Endothelial cell of umbilical vein (primary cell): ENCODE data around the gene PARP1. TPM values are rescaled to one million over a fixed set of nuclear protein-coding genes. Genes with fewer than 3 reads are reported as not detected.

Experiments
- BruUV-seq: library from RNA; stranded (reverse); fragments of 400-500 nt; replicated peaks from 2 replicates; lab custom pipeline; 2021; lab: Mats Ljungman, UMichigan
- CTCF ChIA-PET: fragments of 300-600, 350-600 bp; sonication (Branson Sonifier 250); formaldehyde crosslinking; loops from one replicate; lab custom pipeline; 2021; ENCODE audit warnings: antibody characterized with exemption, inconsistent platforms; lab: Charles Lee
- POLR2A ChIA-PET: fragments of 300-600, 350-600 bp; sonication (Branson Sonifier 250); formaldehyde crosslinking; loops from one replicate; lab custom pipeline; 2021; ENCODE audit warnings: antibody characterized with exemption, inconsistent platforms; lab: Charles Lee
- DNase-seq: peaks from one replicate; pipeline ENCODE4 v3.0.0-alpha.2; 2011; ENCODE audit warnings: low read depth, low spot score
- FAIRE-seq: peaks from 2 replicates; lab custom pipeline; 2011; peaks lifted over from hg19 to GRCh38; lab: Jason Lieb, UNC
- H2AFZ ChIP-seq: 2 replicates; pipeline ENCODE4 v1.6.0; 2012; ENCODE audit warnings: low read depth, low read length, control low read depth, inconsistent platforms
- H3K27ac ChIP-seq: 2 replicates; pipeline ENCODE4 v1.5.1; 2011; ENCODE audit warnings: low read depth, mild to moderate bottlenecking, control low read depth, low read length, moderate library complexity; ENCODE audit not compliant: insufficient read depth
- H3K27me3 ChIP-seq, 2 experiments: 2 replicates each; pipeline versions ENCODE4 v1.6.0 to v1.6.1; 2011; ENCODE audit warnings: low read length in 2 of 2, mixed read lengths in 1 of 2; ENCODE audit not compliant: control insufficient read depth in 2 of 2, insufficient read depth in 2 of 2
- H3K36me3 ChIP-seq, 2 experiments: 2 replicates in 1 of 2; 3 replicates in 1 of 2; pipeline ENCODE4 v1.5.1; 2011; ENCODE audit warnings: low read length in 2 of 2, mild to moderate bottlenecking in 1 of 2, moderate library complexity in 1 of 2; ENCODE audit not compliant: control insufficient read depth in 2 of 2, insufficient read depth in 2 of 2; ENCODE audit errors: extremely low read depth in 1 of 2
- H3K4me1 ChIP-seq: 3 replicates; pipeline ENCODE4 v1.5.1; 2011; ENCODE audit warnings: mild to moderate bottlenecking, low read length; ENCODE audit not compliant: control insufficient read depth, insufficient read depth; ENCODE audit errors: extremely low read depth
- H3K4me2 ChIP-seq: 2 replicates; pipeline ENCODE4 v1.6.1; 2011; ENCODE audit warnings: low read length, control low read depth, mixed read lengths; ENCODE audit not compliant: insufficient read depth
- H3K4me3 ChIP-seq, 3 experiments: fragments of 200-600 bp in 1 of 3; sonication (generic), shearing (Covaris generic) in 1 of 3; replicated peaks in 1 of 3; 2 replicates each; pipeline ENCODE4 v1.5.1; 2011 to 2016; ENCODE audit warnings: control low read depth in 3 of 3, low read length in 3 of 3, mild to moderate bottlenecking in 2 of 3, inconsistent platforms in 1 of 3, low read depth in 1 of 3, moderate library complexity in 1 of 3; ENCODE audit not compliant: insufficient read depth in 1 of 3
- H3K79me2 ChIP-seq: 2 replicates; pipeline ENCODE4 v1.6.0; 2012; ENCODE audit warnings: low read length, inconsistent platforms; ENCODE audit not compliant: control insufficient read depth, insufficient read depth
- H3K9ac ChIP-seq: replicated peaks from 2 replicates; pipeline ENCODE3; 2011; ENCODE audit warnings: low read length, control low read depth; ENCODE audit not compliant: insufficient read depth; ENCODE audit errors: extremely low read depth
- H3K9me1 ChIP-seq: replicated peaks from 3 replicates; pipeline ENCODE4 v1.6.0; 2011; ENCODE audit warnings: mild to moderate bottlenecking, low read length; ENCODE audit not compliant: control insufficient read depth, insufficient read depth; ENCODE audit errors: extremely low read depth
- H3K9me3 ChIP-seq: replicated peaks from 2 replicates; pipeline ENCODE4 v1.5.1; 2012; ENCODE audit warnings: low read length, inconsistent platforms; ENCODE audit not compliant: control insufficient read depth, insufficient read depth
- H4K20me1 ChIP-seq: replicated peaks from 2 replicates; pipeline ENCODE3; 2011; ENCODE audit warnings: mild to moderate bottlenecking, low read length; ENCODE audit not compliant: control insufficient read depth, insufficient read depth; ENCODE audit errors: extremely low read depth
- EZH2 ChIP-seq: IDR thresholded peaks from 2 replicates; pipeline ENCODE4 v1.6.1; 2012; ENCODE audit warnings: borderline replicate concordance, low read depth, mild to moderate bottlenecking, moderate library complexity, low read length, inconsistent platforms; ENCODE audit not compliant: severe bottlenecking
- FOS ChIP-seq: IDR thresholded peaks from 2 replicates; pipeline ENCODE4 v1.6.1; 2011; ENCODE audit warnings: mild to moderate bottlenecking, low read length, moderate library complexity, borderline replicate concordance; ENCODE audit not compliant: insufficient read depth
- GATA2 ChIP-seq: IDR thresholded peaks from 2 replicates; pipeline ENCODE4 v1.7.0; 2011; ENCODE audit warnings: low read depth, mild to moderate bottlenecking, moderate library complexity, mixed read lengths, low read length; ENCODE audit not compliant: insufficient read length, insufficient read depth
- JUN ChIP-seq: IDR thresholded peaks from 2 replicates; pipeline ENCODE4 v1.6.1; 2011; ENCODE audit warnings: borderline replicate concordance, low read depth; ENCODE audit not compliant: insufficient read length, insufficient read depth
- MYC ChIP-seq: IDR thresholded peaks from one replicate; pipeline ENCODE4 v1.6.1; 2011; ENCODE audit warnings: mild to moderate bottlenecking, low read depth, low read length
- POLR2A ChIP-seq: IDR thresholded peaks from 2 replicates; pipeline ENCODE4 v1.6.1; 2012; ENCODE audit warnings: low read depth, mild to moderate bottlenecking, control low read depth, low read length
- POLR2AphosphoS5 ChIP-seq: IDR thresholded peaks from 2 replicates; pipeline ENCODE4 v1.6.1; 2012; ENCODE audit warnings: low read depth, mild to moderate bottlenecking, control low read depth, low read length, moderate library complexity; ENCODE audit not compliant: insufficient read depth
- dilution Hi-C: fragments of 300-500 bp; cut with MboI; formaldehyde crosslinking; loops from one replicate; pipeline ENCODE4 v1.15.0; 2019; ENCODE audit warnings: low sequenced_read_pairs; ENCODE audit not compliant: extremely low pct_ligation_motif_present
- intact Hi-C: fragments of 100-400 bp; cut with micrococcal nuclease; formaldehyde crosslinking; loops from one replicate; pipeline ENCODE4 v1.10.0; 2022
- polyA plus RNA-seq, 4 experiments: library from polyadenylated mRNA; depleted of rRNA in 3 of 4; stranded (reverse) in 3 of 4; unstranded in 1 of 4; fragments of >200 nt; gene quantifications; 2 replicates each; pipeline versions ENCODE4 v1.2.1 to v1.2.3, GENCODE V29; 2011 to 2012; ENCODE audit warnings: missing spikeins in 1 of 4
- total RNA-seq: library from RNA; stranded (reverse); gene quantifications from 2 replicates; pipeline ENCODE4 v1.2.3, GENCODE V29; 2021
- TF ChIP-seq, protein P1 (sequence below): IDR thresholded peaks from 2 replicates; pipeline ENCODE4 v1.6.1; 2011; ENCODE audit not compliant: insufficient read depth, insufficient read length
- TF ChIP-seq, protein P2 (sequence below), 2 donors: IDR thresholded peaks; 1 replicate in 1 of 2; 2 replicates in 1 of 2; pipeline ENCODE4 v1.5.1; 2011; ENCODE audit warnings: low read length in 2 of 2, mild to moderate bottlenecking in 2 of 2, moderate library complexity in 2 of 2, control low read depth in 1 of 2, inconsistent platforms in 1 of 2, low read depth in 1 of 2; ENCODE audit not compliant: insufficient read depth in 1 of 2; ENCODE audit errors: extremely low read depth in 1 of 2

PARP1 gene
- total and polyA plus RNA-seq, 2 donors (not counting 3 experiments of a cell fraction or from before 2014, with no cell fraction given), result 136 to 160 TPM

DNA sequence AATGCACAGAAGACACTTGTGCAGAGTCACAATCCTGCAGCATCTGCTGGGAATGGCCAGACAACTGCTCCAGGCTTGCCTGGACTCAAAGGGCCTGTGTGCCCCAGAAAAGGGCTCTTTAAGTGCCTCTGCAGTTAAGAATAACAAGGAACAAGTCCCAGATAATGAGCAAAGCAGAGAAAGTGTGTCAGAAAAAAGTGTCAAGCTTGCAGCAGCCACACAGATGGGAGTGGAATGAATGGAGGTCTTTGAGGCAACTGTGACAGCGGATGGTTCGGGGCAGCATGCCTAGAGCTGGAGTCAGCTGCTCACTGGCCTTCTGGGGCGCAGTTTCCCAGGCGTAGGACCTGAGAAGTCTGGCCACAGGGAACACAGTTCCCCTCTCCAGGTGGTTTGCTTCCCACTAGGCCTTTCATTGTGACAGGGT, 5.1 kb downstream of the PARP1 start:
- intact Hi-C loops (no loop called here), dilution Hi-C loops (no loop called here)
- Histone ChIP-seq H3K4me2 (no peak overlapping the region), H3K36me3 (peaks cover 7 to 14% of the 10 kb centered on the region in 2 experiments), H3K9me3 (no peaks in the 10 kb centered on the region), H3K4me3 (no peak overlapping the region), H3K27me3 (no peaks in the 10 kb centered on the region), H4K20me1 (no peaks in the 10 kb centered on the region), H3K27ac (no peak overlapping the region), H3K9me1 (no peaks in the 10 kb centered on the region), H3K4me1 (peaks cover 20% of the 10 kb centered on the region), H3K79me2 (peaks cover 78% of the 10 kb centered on the region), H3K9ac (no peak overlapping the region), H2AFZ (no peak overlapping the region)
- ChIA-PET POLR2A (no interaction called here), CTCF (no interaction called here)
- no peak for DNase-seq
- FAIRE-seq, result no peak
- TF ChIP-seq, protein P1, sequence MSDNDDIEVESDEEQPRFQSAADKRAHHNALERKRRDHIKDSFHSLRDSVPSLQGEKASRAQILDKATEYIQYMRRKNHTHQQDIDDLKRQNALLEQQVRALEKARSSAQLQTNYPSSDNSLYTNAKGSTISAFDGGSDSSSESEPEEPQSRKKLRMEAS, result no peak
- TF ChIP-seq POLR2A, result no peak
- TF ChIP-seq, protein P2, sequence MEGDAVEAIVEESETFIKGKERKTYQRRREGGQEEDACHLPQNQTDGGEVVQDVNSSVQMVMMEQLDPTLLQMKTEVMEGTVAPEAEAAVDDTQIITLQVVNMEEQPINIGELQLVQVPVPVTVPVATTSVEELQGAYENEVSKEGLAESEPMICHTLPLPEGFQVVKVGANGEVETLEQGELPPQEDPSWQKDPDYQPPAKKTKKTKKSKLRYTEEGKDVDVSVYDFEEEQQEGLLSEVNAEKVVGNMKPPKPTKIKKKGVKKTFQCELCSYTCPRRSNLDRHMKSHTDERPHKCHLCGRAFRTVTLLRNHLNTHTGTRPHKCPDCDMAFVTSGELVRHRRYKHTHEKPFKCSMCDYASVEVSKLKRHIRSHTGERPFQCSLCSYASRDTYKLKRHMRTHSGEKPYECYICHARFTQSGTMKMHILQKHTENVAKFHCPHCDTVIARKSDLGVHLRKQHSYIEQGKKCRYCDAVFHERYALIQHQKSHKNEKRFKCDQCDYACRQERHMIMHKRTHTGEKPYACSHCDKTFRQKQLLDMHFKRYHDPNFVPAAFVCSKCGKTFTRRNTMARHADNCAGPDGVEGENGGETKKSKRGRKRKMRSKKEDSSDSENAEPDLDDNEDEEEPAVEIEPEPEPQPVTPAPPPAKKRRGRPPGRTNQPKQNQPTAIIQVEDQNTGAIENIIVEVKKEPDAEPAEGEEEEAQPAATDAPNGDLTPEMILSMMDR (IDR thresholded peaks at IDR 0.05; ENCODE audit: extremely low read depth in 1 of 2, insufficient read depth in 1 of 2, low read depth in 1 of 2, low read length in 2 of 2), result no peak
- no peak for TF ChIP-seq EZH2
- no peak for TF ChIP-seq POLR2AphosphoS5
- TF ChIP-seq MYC, result no peak
- no peak for TF ChIP-seq GATA2
- no peak for TF ChIP-seq JUN
- TF ChIP-seq FOS, result no peak
- no TSS peak for BruUV-seq
